Measurements from ENCODE around the gene FAM53B. TPM values are rescaled to one million over a fixed set of nuclear protein-coding genes. Genes with fewer than 3 reads are reported as not detected.

Gene FAM53B
- total RNA-seq, 1 donor from 2014 or later = 19.3 TPM

GRCh38 chr10:124728071-124728829 lies 15.9 kb downstream of the FAM53B start:
- DNase-seq (ENCODE audit: low spot score) = no peak

DNA sequence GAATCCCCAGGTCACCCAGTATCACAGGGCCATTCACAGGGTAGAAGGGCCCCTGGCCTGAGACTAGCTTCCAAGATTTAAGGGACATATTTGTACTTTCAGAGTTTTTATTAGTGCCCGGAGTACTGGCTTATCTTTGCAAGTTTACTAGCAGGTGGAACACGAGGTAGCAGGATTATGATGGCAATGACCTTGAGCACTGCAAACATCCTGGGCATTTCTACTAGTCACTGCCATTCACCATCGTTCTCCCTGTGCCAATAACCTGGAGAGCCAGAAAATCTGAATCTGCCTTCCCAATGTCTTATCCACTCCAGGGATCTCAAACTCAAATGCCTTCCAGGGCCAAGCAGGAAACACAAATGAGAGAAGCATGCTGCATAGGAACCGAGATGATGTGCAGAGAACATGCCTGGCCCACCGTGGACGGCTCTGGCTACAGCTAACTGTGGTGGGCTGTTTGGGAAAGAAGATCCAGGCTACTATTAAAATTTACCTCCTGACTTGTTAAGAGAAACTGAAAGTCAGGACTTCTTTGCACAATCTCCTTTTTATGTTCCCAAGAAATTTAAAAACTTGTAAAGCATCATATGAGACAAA lies 16.7 kb downstream of the FAM53B start:
- no peak for DNase-seq (ENCODE audit: low spot score)

DNA sequence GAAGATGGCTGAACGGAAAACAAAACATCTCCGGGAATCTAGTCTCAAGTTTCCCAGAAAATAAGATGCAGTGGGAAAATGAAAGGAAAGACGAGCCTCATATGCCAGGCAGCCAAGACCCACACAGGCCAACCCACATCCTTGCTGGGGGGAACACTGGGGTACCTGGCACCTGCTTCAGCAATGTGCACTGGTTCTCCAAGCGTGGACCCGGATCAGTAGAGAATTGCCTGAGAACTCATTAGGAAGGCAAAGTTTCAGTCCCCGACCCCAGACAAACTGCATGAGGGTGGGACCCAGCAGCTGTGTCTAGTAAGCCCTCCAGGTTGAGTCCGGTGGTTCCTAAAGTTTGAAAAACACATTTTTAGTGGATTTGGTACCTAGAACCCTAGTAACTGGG lies 18.4 kb downstream of the FAM53B start:
- DNase-seq (ENCODE audit: low spot score) = no peak

DNA sequence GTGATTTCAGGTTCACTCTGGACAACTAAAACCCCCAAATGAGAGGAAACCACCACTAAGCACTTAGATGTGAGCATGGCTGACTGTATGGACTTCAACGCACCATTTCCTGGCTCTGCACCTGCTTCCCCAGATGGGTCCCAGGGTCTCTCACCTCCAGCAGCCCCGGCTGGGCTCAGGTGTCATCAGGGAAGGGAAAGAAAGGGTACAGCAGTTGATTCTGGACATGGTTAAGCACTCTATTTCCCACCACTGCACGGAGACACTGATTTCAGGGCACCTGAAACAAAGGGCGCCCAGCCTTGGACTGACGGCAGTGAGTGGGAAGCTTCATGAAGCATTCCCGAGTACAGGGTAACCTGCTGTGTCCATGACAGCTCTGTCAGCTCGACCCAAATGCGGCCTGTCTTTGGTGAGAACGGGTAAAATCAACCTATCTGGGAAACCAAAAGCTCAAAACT lies 19.0 kb downstream of the FAM53B start:
- DNase-seq (ENCODE audit: low spot score) = no peak

DNA sequence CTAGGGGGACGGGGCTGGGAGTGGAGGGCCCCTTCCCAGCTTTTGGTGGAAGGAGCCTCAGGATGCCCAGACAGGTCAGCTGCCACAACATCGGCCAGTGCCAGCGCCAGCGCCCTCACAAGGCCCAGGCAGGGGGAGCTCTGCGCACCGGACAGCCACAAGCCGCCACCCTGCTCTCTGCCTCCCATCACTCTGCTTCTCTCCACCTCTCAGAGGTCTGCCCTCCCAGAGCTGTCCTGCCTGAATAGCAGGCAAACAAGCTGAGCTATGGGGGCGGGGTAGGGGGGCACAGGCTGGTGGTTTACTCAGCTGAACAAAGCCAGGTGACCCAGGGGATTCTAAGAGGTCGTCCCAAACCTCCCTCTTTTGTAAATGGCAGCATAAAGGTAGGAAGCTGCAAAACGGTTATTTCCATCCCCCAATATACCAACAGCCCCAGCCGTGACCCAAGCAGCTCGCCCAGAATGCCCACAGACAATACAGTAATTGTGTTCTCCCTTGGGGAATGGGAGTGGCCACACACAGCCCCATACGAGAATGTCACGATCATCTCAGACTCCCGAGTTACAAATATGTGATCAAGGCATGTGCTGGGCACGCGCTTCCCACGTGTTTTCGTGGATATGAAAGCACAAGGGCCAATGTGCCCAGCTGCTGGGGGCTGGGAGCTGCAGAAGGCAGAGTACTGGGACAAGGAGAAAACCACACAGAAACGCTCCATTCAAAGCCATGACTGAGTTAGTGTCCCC lies 19.7 kb downstream of the FAM53B start:
- DNase-seq (ENCODE audit: low spot score) = no peak

DNA sequence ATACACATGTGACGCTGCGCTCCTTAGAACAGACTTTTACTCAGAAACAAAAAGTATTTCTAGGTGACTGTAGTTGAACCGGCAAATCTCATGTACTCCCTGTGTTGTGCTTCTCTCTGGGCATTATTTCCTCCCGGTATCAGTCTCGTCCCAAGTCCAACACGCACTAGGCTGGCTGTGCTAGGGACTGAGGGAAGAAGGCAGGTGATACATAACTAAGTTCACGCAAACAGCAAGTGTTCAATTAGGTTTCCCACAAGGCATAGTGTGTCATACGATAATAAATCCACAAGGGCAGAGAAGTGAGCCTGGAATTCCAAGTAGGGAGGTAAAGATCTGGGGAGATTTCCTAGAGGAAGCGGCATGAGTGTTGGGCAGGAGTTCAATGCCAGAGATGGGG lies 20.4 kb downstream of the FAM53B start:
- no peak for DNase-seq (ENCODE audit: low spot score)

DNA sequence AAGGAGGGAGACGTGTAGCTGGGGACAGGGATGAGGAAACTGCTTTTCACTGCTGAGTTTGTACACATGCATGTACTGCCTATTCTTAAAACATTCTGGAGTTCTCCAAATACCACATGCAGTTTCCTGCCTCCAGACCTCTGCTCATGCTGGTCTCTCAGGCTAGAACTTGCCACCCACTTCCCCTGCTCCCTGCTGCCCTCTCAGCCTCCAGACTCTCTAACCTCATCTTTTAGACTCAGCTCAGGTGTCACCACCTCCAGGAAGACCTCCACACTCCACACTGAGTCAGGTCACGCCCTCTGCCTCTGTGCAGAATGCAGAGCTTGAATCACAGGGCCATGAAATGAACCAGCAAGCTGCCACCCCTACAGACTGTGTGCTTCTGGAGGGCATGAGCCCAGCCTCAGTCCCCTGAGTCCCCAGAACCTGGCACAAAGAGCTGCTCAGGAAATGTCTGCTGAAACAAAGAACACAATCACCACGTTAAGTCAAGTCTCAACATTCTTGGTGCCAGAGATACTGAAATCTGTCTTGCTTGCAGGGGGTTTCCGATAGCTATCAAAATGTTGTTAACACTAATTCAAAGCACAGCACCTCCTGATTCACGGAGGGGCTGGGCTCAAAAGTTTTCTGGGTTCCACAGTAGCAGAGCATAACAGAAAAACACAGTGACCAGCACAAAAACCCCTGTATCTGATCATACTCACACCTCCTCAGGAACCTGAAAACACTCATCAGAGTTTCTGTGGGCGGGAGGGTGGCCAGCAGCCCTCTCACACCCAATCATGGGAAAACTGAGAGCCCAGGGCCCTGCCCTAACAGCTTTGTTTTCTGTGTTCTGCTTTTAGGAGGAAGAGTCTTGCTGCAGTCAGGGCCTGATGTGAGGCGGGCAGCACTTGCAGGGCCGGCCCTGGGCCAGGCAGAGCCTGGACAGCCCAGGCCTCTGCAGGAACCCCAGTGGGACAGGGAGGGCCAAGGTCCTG lies 21.1 kb downstream of the FAM53B start:
- DNase-seq (ENCODE audit: low spot score) = no peak

- DNase-seq (ENCODE audit: low spot score) = no peak
Observed at GRCh38 chr10:124721330-124722045, 22.7 kb downstream of the FAM53B start.

DNA sequence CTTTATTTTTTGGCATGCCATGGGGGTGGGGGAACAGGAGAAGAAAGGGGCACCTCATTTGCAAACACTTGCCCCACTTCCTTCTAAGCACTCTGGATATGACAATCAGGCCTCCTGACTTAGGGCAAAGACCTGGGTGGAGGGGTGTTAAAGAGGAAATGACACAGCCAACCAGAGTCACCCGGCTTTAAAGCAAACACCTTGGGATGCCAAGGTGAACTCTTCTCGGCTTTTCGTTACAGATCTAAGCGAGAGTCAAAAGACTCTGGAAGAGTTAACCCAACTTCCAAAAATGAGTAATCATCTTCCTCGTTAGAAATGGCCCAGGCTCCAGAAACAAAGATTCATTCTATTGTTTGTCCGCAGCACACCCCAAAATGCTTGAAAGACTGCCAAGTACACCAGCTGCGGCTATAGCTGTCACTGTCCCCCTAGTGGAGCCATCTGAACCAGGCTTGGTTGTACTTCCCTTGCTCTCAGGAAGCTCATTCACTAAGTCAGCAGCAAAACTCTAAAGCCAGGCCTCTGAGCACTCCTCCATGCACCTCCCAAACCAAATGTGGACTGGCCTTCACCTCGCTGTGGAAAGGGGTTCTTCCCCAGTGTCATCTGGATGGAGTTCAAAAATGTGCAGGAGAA lies 24.8 kb downstream of the FAM53B start:
- DNase-seq (ENCODE audit: low spot score) = peak; percentile 42

DNA sequence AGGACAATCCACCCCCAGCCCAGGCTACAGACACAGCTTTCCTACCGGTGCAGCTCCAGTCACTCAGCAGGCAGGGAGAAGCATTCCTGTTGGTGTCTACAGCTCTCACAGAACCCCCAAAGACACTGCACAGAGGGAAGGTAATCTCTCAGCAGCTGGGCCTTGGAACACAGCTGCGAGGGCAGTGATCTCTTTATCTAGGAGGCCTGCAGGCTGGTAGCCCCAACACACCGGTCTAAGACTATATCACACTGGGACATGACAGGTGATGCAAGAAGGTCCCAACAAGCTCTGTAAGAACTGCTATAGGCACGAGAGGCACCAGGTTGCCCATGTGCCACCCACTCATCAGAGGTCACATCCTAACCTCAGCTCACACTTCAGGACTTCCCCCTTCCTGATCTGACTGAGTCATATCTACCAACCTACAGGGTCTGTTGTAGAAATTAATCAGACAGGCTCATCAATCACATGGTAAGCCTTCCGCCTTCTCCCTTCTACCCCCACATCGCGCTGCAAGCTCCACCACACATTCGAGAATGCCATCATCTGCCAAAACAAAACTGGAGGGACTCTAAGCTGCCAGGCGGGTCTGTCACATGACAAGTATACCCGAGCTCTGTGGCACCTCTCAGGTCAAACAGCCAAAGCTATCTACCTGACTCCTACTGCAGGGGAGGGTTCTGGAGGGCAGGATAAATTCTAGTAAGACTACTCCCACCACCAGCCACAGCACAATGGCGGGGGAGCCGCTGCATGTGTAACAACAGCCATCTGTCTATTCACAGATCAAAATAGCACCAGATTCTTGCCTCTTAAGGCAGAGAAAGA lies 26.1 kb downstream of the FAM53B start:
- no peak for DNase-seq (ENCODE audit: low spot score)

DNA sequence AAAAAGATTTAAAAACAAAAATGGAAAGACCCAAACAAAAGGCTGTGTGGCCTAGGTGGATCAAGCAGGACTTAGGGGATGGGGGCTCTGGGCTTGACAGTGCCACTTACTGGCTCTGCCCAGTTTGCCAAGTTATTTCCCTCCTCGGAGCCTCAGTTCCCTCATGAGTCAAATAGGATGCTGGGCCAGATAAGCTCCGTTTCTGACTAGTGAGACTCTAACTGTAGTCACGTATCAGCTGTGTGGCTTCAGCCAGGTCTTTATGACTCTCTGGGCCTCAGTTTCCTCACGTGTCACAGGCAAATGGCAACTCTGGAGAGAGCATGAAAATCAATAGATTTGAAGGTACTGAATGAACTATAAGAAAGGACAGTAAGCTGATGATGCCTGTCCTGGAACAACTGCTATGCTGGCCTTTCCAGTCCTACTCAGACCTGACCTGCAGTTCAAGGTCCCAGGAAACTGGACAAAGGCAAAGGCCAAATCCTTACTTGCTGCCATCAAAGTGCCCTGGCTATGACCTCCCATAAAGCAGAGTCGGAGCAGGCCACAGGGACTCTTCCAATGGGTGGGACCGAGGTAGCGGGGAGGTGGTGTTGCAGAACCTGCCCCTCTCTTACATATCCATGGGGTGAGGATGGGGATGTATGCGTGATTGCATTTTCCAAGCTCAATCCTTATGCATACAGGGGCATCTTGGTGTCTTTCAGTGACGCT lies 27.0 kb downstream of the FAM53B start:
- no peak for DNase-seq (ENCODE audit: low spot score)

DNA sequence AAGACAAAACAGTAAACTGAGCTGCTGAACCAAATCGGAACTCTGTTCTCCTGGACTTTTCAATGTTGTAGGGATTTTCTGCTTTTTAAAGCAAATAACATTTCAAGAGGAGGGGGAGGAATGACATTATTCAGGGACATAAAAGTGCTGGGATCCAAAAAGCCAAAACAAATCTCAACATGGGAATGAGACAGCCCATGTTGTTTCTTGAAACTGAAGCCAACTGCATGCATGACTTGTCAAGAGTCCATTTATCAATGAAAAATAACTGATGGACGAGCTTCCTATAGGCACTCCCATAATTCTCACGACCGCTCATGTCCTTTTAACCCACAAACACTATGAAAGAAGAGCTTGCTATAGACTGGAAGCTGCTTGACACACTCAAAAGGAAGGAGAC lies 27.8 kb downstream of the FAM53B start:
- DNase-seq (ENCODE audit: low spot score) = no peak

- DNase-seq (ENCODE audit: low spot score) = no peak
Observed at GRCh38 chr10:124715439-124715838, 28.7 kb downstream of the FAM53B start.

DNA sequence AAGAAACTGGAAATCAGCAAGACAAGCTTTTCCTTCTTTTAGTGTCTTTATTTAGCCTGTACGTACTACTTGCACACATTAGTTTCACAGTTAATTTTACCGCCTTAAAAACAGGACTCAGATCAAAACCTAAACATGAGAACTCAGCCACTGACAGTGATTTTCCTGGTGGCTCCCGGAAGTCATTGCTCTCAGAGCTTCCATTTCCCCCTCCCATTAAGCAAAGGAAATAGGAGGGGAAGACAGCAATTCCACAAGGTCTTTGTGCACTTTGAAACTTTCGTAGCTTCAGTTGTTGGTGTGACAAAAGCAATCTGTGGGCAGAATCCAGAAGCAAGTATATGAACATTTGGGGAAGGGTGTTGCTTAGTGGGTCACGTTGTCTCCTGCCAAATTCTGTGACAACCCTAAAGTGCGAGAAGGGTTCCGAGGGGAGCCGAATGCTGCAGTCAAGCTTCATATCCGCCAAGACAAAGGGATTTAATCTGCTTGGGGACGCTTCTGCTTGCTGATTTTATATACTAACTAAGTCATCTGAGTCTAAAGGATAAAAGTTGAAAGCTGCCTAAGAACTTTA lies 30.4 kb downstream of the FAM53B start:
- DNase-seq (ENCODE audit: low spot score) = peak; percentile 88

DNA sequence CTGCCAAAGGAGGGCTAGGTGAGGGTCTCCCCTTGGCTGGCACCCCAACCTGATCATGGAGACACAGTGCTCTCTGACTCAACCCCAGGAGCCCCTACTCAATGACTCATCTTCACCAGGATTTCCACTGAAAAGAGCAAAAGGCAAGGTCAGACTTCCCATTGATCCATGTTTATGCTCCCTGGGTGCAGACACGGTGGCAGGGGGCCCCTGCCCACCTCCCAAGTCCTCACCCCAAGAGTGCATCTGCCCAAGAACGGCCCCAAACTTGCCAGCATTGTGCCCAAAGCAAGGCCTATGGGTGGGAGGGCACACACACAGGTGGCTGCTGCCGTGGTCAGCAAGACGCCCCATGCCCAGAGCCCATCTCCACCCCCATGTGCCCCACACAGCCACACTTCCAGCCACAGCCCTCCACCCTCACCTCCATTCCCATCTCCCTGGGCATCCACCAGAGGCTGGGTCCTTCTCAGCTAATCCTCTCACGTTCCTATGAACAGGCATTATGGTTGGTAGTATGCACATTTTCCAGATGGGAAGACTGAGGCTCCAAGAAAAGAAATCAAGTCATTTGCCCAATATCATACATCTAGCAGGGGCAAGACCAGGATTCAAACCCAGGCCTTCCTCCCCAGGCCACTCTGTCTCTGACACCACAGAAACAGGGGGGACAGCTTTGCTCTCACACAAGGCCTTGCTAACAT lies 31.3 kb downstream of the FAM53B start:
- no peak for DNase-seq (ENCODE audit: low spot score)

DNA sequence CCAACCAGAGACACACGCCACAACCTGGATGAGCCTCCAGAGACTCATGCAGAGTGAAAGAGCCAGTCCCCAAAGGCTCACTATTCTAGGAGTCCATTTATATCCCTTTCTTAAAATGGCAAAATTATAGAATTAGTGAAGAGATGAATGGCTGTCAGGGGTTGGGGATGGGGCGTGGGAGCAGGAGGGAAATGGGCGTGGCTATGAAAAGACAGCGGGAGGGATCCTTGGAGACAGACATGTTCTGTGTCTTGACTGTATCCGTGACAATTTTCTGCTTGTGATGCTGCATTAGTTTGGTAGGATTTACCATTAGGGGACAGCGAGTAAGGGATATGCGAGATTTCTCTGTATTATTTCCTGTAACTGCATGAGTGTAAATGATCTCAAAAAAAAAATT lies 33.0 kb downstream of the FAM53B start:
- DNase-seq (ENCODE audit: low spot score) = no peak

DNA sequence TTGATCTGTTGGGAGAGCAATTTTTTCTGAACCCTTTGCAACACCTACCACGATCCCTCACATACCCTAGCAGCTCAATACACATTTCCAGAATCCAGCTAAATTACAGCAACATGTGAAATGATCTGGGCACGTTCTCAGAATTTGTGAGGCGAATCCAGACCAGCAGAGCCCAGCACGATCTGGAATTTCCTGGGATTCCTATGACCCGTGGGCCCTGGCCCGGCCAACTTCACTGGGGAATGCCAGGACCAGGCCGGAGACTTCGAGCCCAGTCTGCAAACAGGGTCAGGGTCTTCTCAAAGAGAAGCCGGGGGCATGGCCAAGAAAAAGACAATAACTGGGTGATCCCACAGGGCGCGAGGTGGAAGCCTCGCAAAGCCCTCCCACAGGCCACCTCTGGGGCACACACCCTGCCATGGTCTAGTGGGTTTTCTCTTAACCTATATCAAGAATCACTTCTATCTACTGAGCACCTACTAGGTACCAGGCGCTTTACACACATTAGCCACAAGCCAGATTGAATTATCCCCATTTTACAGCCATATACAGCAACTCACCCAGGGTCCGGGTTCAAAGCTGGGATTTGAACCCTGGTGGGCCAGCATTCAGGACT lies 33.8 kb downstream of the FAM53B start:
- DNase-seq (ENCODE audit: low spot score) = no peak
